ENCODE data around the gene DENND6A.
"Not testable (repeated sequence)": the region's sequence is repeated elsewhere in the genome, so short reads cannot be mapped to it uniquely, and the experiment has no call there.

DENND6A gene

DNA sequence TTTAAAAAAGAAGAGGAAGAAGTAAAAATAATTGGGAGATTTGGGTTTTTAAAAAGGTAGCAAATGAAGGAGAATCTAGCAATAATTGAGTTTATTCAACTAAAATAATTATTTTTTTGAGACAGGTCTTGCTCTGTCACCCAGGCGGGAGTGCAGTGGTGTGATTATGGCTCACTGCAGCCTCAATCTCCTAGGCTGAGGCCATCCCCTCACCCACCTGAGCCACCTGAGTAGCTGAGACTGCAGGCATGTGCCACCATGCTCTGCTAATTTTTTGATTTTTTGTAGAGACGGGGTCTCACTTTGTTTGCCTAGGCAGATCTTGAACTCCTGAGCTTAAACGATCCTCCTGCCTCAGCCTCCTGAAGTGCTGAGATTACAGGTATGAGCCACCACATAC, 68.1 kb downstream of the DENND6A start:
- DNase-seq: no peak

DNA sequence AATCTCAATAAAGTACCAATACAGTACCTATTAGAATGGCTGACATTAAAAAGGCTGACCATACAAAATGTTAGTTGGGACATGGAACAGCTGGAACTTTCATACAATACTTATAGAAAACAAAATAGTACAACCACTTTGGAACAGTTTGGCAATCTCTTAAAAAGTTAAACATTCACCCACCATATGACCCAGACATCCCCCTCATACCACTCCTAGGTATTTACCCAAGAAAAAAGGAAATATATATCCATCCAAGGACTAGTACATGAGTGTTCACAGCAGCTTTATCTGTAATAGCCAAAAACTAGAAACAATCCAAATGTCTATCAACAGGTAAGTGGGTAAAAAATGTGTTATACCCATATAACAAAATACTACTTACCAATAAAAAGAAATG, 70.5 kb downstream of the DENND6A start:
- no peak for DNase-seq

DNA sequence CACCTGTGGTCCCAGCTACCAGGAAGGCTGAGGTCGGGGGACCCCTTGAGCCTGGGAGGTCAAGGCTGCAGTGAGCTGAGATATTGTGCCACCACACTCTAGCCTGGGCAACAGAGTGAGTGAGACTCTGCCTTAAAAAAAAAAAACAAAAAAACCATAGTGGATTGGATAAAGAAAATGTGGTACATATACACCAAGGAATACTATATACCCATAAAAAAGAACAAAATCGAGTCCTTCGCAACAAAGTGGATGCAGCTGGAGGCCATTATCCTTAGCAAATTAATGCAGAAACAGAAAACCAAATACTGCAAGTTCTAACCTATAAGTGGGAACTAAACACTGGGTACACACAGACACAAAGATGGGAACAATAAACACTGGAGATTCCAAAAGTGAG, 75.1 kb downstream of the DENND6A start:
- DNase-seq: no peak

DNA sequence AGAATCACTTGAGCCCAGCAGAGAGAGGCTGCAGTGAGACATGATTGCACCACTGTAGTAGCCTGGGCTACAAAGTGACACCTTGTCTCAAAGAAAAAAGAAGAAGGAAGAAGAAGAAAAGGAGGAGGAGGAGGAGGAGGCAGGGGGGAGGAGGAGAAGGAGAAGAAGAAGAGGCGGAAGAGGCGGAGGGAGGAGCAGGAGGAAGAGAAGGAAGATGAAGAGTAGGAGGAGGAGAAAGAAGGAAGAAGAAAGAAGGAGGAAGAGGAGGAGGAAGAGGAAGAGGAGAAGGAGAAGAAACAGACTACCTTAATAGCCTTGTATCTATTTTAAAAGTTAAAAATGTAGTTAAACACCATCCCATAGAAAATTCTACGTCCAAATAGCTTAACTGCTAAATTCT, 76.6 kb downstream of the DENND6A start:
- no peak for DNase-seq

GRCh38 chr3:57611870-57612269, 81.0 kb downstream of the DENND6A start:
- not testable (repeated sequence) for DNase-seq

DNA sequence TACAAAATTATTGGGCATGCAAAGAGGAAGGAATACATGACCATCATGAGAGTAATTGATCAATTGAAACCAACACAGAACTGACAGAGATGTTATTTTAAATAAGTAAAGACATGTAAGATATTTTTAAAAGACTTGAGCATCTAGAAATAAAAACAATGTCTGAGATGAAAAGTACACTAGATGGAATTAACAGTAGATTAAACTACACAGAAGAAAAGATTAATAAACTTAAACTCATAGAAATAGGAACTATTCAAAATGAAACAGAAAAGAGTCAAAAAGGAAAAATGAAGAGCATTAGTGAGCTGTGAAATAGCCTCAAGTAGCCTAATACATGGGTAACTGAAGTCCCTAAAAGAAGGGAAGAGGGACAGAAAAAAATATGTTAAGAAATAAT, 87.2 kb downstream of the DENND6A start:
- DNase-seq: no peak

DNA sequence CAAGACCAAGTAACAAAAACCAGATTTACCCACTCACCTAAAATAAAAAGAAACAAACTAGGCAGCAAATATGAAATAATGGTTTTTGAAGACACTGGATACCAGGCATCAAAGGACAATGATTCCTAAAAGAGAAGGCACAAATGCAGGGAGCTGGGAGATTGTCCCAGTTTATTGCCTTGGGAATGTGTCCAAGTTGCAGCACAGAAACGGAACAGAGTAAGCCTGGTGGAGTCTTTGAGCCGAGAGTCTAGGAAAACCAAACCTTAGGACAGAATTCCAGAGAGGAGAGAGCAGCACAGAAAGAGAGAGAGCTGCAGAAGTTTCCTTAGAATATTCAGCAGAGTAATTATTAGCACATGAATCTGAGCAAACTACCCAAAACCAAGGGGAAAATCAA, 87.9 kb downstream of the DENND6A start:
- DNase-seq: no peak

- no peak for DNase-seq
Observed at GRCh38 chr3:57600195-57600594, 92.7 kb downstream of the DENND6A start.

- no peak for DNase-seq
Observed at GRCh38 chr3:57598765-57599360, 94.0 kb downstream of the DENND6A start.

GRCh38 chr3:57597127-57597923, 95.6 kb downstream of the DENND6A start, which contains the start of gene ARF4:
ARF4 (minus strand) TSS chr3:57597344; CDS start chr3:57597140, 204 bp downstream.
- peak; percentile 93 for DNase-seq

GRCh38 chr3:57596495-57597126, 96.3 kb downstream of the DENND6A start:
- peak; percentile 3 for DNase-seq

DNA sequence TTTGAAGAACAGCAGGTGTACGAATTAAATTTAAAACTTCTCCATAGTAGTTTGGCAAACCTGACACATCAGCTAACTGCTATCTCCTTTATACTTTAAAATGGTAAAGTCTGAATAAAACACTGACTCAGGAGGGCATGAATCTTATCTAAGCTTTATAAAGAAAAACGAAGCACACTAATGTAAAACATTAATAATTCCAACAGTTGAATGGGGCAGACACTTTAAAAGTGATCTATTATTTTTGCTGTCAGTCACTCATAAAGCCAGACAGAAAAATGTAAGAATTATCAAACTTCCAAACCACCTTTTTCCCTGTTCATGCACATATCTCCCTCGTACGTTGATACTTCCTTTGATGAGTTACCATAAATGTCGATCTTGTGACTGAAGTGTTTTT, 98.3 kb downstream of the DENND6A start:
- no peak for DNase-seq

GRCh38 chr3:57594144-57594543, 98.7 kb downstream of the DENND6A start:
- DNase-seq: no peak

- no peak for DNase-seq
Observed at GRCh38 chr3:57592306-57592705, 100.6 kb downstream of the DENND6A start.

DNA sequence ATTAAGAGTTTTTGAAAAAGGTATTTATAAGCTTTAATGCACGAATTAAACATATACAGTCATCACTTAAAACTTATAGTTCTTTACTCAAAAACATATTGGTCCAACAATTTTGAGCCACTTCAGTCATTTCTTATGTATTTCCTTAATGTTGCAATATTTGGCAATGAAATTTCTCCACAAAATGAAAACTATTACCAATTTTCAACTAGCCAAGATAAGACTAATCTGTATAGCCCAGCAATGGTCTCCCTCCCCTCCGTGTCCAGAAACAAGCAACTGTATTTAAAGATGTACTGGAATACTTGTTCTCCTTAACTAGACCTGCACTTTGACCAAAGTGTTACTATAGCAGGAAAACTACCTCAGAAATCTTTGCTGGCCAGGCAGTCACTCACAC, 105.0 kb downstream of the DENND6A start:
- DNase-seq: no peak

- DNase-seq: no peak
Observed at GRCh38 chr3:57586778-57587177, 106.1 kb downstream of the DENND6A start.

DNA sequence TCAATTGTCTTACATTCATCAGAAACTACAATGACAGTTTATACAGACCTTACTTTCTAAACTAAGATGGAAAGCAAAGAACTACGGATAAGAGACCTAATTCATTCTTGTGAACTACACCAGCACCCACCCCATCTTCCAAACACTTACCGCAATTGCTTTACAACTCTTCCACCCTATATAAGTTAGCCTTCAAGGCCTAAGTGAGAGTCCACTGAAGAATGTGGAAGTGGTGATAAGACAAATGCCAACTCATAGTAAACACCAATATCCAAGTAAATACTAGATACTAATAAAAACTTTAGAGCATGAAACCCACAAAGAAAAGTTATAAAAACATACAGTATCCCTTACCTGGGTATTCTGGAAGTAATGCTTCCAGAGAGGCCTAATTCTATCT, 109.3 kb downstream of the DENND6A start:
- DNase-seq: no peak

DNA sequence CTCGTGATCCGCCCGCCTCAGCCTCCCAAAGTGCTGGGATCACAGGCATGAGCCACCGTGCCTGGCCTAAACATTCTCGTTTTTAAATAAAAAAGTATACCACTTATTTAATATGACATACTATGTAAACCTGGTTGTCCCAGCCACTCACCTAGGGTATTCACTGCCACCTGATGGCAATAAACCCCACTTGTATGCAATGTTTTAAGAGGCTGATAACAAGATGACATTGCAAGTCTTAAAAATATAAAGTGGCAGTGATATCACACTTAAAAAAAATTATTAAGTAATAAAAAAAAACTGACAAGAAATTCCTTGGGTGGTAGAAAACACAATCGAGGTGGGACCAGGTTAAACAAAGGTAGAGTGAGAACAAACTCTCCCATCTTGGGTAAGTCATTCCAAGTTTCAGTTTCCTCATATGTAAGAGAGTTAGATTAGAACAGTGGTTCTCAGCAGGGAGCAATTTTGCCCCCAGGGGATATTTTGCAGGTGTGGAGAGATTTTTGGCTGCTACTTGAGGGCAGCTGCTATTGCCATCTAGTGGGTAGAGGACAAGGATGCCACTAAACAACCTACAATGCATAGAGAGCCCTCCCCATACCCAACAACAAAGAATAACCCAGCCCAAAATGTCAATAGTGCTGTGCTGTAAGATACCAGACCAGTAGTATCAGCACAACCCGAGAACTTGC, 110.3 kb downstream of the DENND6A start:
- no peak for DNase-seq

DNA sequence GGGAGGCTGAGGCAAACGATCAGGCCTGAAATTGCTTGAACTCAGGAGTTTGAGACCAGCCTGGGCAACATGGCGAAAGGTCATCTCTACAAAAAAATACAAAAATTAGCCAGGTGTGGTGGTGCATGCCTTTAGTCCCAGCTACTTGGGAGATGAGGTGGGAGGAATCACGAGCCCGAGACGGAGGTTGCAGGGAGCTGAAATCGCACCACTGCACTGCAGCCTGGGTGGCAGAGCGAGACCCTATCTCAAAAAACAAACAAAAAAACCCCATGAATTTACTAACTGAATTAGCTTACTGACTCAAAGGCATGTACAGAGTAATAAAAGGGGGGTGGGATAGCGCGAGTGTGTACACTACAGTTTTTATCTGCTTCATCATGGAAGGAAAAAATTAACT, 115.1 kb downstream of the DENND6A start:
- DNase-seq: no peak

- DNase-seq: no peak
Observed at GRCh38 chr3:57575966-57576626, 116.8 kb downstream of the DENND6A start.
